Measurements from ENCODE around the gene DNAH14. TPM values are rescaled to one million over a fixed set of nuclear protein-coding genes. Genes with fewer than 3 reads are reported as not detected.

The DNAH14 gene
- total and polyA plus RNA-seq, 2 of the 8 experiments (the other 6 are each of a cell fraction or from before 2014, with no cell fraction given) = 8.4 to 40.7 TPM

GRCh38 chr1:225253173-225253572 lies 323.7 kb downstream of the DNAH14 start:
- Histone ChIP-seq H4K5ac (ENCODE audit: insufficient read length, low read depth, low read length) (no peak overlapping the region), H3K27ac (ENCODE audit: low read depth, low read length) (no peak overlapping the region), H3K23me2 (ENCODE audit: low read depth, low read length) (no peaks in the 10 kb centered on the region), H2AFZ (ENCODE audit: low read length) (no peak overlapping the region), H4K8ac (ENCODE audit: extremely low read depth, insufficient read depth, low read length) (no peak overlapping the region), H3K4me2 (ENCODE audit: insufficient read depth in 1 of 2, low read depth in 2 of 2, low read length in 2 of 2) (no peak overlapping the region), H3K56ac (replicated peaks; ENCODE audit: insufficient read length, low read depth, low read length) (no peak overlapping the region), H4K20me1 (replicated peaks in 1 of 2; ENCODE audit: control insufficient read depth in 1 of 2, insufficient read depth in 2 of 2, low read length in 2 of 2) (no peaks in the 10 kb centered on the region), H3K9ac (replicated peaks in 1 of 4; ENCODE audit: extremely low read depth in 1 of 4, low read depth in 3 of 4, low read length in 3 of 4) (no peak overlapping the region), H2BK5ac (ENCODE audit: low read depth, low read length) (no peak overlapping the region), H2BK15ac (ENCODE audit: low read length) (no peak overlapping the region), H3K18ac (ENCODE audit: extremely low read depth, low read length) (no peak overlapping the region), H3K9me3 (ENCODE audit: insufficient read depth in 2 of 2, low read depth in 1 of 2, low read length in 1 of 2) (no peaks in the 10 kb centered on the region), H3K14ac (ENCODE audit: insufficient read length) (no peak overlapping the region), H3K36me3 (ENCODE audit: control insufficient read depth in 2 of 4, insufficient read depth in 4 of 4, low read length in 3 of 4) (no peaks in the 10 kb centered on the region), H3K23ac (ENCODE audit: insufficient read length) (no peak overlapping the region), H3K79me2 (ENCODE audit: control insufficient read depth in 1 of 2, insufficient read depth in 2 of 2, low read length in 2 of 2) (no peaks in the 10 kb centered on the region), H2BK12ac (ENCODE audit: low read depth, low read length) (no peak overlapping the region), H3K4me3 (ENCODE audit: extremely low read depth in 1 of 4, insufficient read depth in 2 of 4, low read depth in 3 of 4, low read length in 4 of 4) (no peak overlapping the region), H3K4me1 (replicated peaks in 1 of 4; ENCODE audit: control insufficient read depth in 3 of 4, insufficient read depth in 4 of 4, low read length in 3 of 4) (no peaks in the 10 kb centered on the region), H4K91ac (replicated peaks; ENCODE audit: insufficient read length, low read length) (no peak overlapping the region), H3K4ac (replicated peaks; ENCODE audit: insufficient read length, low read depth, low read length) (no peak overlapping the region), H2BK120ac (replicated peaks; ENCODE audit: low read depth, low read length) (no peak overlapping the region), H2BK20ac (ENCODE audit: low read length) (no peak overlapping the region), H2AK5ac (ENCODE audit: low read depth, low read length) (no peak overlapping the region), H3K79me1 (ENCODE audit: low read depth, low read length) (no peaks in the 10 kb centered on the region), H3K27me3 (replicated peaks in 1 of 4; ENCODE audit: control insufficient read depth in 3 of 4, extremely low read depth in 1 of 4, insufficient read depth in 3 of 4, low read length in 3 of 4) (no peaks in the 10 kb centered on the region)
- WGBS, 2 experiments (ENCODE audit: extremely low coverage in 1 of 2, insufficient coverage in 1 of 2, insufficient read length in 1 of 2, insufficient replicate concordance in 2 of 2, low coverage in 1 of 2, low lambda C conversion rate in 2 of 2, missing lambda C conversion rate in 1 of 2) = 86% methylated on average over 4 of the region's 4 CpGs; no CpG with 5 or more reads in 1 of the 2 experiments
- TF ChIP-seq GABPA (IDR thresholded peaks at IDR 0.05; ENCODE audit: borderline replicate concordance, insufficient read depth, low read length) (no peak), CEBPB (IDR thresholded peaks at IDR 0.05; ENCODE audit: low read depth, low read length) (no peak), HDAC6 (IDR thresholded peaks at IDR 0.05; ENCODE audit: low read depth, low read length) (no peak), EGR1 (IDR thresholded peaks at IDR 0.05; ENCODE audit: borderline replicate concordance, low read depth, low read length) (no peak), RBBP5 (IDR thresholded peaks at IDR 0.05; ENCODE audit: borderline replicate concordance, low read depth, low read length) (no peak), FOSL1 (IDR thresholded peaks at IDR 0.05; ENCODE audit: insufficient read depth, low read depth, low read length) (no peak), JUND (IDR thresholded peaks at IDR 0.05; ENCODE audit: low read length) (no peak), PHF8 (conservative IDR thresholded peaks at IDR 0.05; ENCODE audit: low read depth, low read length) (no peak)
- DNase-seq (ENCODE audit: low read depth in 1 of 2, low spot score in 2 of 2) (no peak), FAIRE-seq (no peak)
- POLR2A ChIA-PET (ENCODE audit: partially characterized antibody) = no interaction called here
- CTCF ChIA-PET (ENCODE audit: partially characterized antibody) = interaction anchor here (1.1 kb wide), 1 partner anchor 9 kb away, joined by 3 read pairs; no protein-coding TSS in a partner anchor

All from H1 (cell line).